GM12874 (cell line): ENCODE data around the gene KANK2.

Experiments used
- TF ChIP-seq, protein P1 (sequence below): IDR thresholded peaks from 2 replicates; pipeline ENCODE4 v1.5.1; 2011; ENCODE audit warnings: low read depth, mild to moderate bottlenecking, control low read depth, low read length, moderate library complexity; ENCODE audit not compliant: insufficient read depth

KANK2 gene

DNA sequence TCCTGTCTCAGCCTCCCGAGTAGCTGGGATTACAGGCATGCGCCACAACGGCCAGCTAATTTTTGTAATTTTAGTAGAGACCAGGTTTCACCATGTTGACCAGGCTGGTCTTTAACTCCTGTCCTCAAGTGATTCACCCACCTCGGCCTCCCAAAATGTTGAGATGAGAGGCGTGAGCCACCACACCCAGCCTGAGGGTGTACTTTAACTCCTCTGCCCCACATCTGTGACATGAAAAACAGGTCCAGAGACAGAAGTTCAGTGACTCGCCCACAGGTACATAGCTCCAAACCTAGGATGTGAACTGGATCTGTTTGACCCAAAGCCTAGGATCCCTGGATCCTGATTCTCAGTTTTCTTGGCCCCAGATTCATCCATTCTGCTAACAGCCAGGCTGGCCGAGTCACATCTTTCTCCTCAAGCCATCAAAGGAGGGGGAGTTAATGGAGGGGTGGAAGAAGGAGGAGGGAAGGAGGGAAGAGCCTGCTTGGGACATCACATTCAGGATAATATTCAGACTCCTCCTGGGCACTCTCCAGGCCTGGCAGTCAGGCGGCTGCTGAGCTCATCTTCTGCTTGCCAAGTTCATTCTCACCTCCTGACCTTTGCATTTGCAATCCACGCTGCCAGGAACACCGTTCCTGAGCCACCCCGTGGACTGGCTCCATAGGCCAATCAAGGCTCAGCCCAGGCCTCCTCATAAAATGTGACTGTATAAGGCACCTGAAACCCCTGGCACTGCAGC is 44.9 kb downstream of the KANK2 start:
- TF ChIP-seq, protein P1, sequence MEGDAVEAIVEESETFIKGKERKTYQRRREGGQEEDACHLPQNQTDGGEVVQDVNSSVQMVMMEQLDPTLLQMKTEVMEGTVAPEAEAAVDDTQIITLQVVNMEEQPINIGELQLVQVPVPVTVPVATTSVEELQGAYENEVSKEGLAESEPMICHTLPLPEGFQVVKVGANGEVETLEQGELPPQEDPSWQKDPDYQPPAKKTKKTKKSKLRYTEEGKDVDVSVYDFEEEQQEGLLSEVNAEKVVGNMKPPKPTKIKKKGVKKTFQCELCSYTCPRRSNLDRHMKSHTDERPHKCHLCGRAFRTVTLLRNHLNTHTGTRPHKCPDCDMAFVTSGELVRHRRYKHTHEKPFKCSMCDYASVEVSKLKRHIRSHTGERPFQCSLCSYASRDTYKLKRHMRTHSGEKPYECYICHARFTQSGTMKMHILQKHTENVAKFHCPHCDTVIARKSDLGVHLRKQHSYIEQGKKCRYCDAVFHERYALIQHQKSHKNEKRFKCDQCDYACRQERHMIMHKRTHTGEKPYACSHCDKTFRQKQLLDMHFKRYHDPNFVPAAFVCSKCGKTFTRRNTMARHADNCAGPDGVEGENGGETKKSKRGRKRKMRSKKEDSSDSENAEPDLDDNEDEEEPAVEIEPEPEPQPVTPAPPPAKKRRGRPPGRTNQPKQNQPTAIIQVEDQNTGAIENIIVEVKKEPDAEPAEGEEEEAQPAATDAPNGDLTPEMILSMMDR: no peak

DNA sequence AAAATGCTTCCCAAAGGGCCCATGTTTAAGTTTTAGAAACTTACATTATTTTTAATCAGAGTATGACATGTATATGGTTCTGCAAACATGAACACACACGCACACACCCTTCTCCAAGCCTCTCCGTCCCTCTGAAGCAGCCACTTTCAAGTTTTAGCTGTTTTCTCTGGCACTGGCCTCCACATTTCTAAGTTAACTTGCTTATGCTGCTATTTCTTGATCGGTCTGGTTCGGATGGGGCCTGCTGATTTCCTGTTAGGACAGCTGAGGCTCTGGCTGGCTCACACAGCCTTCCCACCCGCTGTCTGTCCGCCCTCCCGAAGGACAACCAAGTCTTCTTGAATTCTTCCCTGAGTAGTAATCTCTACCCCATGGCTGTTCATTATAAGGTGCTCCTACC is 46.2 kb downstream of the KANK2 start:
- TF ChIP-seq, protein P1: no peak

DNA sequence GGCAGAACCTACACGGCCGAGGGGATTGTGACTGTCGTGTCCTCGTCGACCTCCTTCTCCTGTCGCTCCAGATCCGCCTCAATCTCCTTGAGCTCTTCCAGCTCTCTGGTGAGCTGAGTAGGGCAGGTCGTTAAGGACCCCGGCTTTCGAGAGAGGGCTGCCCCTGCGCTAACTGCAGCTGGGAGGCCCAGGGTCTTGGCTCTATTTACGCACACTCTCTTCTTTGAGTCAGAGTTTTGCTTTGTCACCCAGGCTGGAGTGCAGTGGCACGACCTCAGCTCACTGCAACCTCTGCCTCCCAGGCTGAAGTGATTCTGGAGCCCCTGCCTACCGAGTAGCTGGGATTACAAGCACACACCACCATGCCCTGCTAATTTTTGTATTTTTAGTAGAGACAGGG is 49.3 kb downstream of the KANK2 start:
- TF ChIP-seq, protein P1: no peak

DNA sequence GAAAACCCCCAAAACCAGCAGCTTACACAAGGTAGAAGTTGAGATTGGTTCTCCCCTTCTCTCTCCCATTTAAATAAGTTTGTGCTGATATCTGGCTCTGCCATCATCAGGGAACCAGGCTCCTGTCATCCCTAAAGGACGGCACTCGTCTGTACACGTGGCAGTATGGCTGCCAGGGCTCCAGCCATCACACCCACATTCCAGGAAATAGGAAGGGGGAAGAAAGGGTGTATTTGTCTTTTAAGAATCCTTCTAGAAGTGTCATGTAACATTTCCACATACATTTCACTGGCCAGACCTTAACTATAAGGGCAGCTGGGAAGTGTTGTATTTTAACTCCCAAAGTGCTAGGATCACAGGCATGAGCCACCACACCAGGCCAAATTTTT is 51.8 kb downstream of the KANK2 start:
- TF ChIP-seq, protein P1: no peak

DNA sequence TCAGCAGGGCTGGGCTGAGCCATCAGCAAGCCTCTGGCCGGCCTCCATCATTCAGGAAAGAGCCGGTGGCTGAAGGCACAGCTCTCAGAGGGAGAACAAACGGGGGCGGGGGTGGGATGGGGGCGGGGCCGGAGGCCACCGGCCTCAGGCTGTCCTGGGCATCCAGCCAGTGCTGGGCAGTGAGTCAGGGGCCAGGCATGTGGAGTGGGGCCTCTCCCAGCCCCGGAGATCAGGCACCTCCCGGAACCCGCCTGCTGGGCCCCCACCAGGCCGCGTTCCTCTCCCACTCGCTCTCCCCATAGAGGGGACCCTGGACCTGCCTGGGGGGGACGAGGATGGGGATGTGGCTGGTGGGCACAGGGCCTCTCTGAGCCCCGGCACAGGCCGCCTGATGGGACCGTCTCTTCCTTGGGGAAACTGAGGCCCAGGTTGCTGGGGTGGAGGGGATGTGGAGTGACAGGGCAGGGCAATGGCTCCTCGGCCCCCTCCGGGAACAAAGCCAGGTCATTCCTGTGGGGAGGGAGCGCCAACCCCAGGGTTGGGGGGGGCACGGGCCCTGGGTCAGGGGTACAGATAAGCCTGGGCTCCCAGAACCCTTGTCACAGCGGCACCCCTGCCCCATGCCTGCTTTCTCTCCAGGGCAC is 54.7 kb downstream of the KANK2 start:
- TF ChIP-seq, protein P1: no peak

DNA sequence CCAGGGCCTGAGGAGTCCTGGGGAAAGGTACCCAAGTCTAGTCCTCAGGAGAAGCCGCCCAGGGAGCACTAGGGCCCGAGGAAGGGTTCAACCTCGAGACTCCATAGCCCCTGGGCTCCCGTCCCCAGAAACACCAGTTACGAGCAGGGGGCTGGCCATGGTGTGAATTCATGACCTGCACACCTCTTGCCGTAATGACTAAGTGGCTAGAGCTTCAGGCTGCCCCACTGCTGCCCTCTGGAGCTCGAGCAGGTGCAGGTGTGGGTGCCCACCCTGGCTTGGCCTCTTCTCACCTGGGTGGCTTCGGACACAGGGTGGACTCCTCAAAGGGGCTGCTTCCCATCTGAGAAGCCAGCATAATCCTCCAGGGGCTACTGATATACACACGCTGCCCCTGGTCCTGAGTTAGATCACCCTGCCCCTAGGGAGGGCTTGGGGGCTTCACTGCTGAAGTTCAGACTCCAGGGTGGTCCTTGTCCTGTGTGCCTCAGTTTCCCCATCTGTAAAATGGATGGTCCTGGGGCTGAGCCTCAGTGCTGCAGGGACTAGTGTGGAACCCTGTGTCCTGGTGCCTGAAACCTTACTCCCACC is 55.3 kb downstream of the KANK2 start:
- TF ChIP-seq, protein P1: no peak

DNA sequence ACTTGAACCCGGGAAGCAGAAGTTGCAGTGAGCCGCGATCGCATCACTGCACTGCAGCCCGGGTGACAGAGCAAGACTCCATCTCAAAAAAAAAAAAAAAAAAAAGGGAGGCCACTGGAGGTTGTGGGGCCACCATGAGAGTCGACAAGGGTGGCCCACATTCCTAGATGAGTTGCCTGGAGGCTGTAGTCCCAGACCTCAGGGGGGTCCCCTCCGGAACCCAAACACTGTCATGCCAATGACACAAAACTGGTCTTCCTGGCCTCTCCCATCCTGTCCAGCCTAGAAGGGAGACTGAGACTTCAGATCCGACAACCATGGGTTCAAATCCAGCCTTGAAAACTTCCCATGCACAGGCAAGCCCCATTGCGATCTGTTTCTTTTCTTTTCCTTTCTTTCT is 56.4 kb downstream of the KANK2 start:
- TF ChIP-seq, protein P1: no peak
